Measurements from ENCODE around the gene KNTC1. TPM values are rescaled to one million over a fixed set of nuclear protein-coding genes. Genes with fewer than 3 reads are reported as not detected.

Gene KNTC1
- total RNA-seq, 2 donors from 2014 or later: 10.8 to 28.6 TPM

DNA sequence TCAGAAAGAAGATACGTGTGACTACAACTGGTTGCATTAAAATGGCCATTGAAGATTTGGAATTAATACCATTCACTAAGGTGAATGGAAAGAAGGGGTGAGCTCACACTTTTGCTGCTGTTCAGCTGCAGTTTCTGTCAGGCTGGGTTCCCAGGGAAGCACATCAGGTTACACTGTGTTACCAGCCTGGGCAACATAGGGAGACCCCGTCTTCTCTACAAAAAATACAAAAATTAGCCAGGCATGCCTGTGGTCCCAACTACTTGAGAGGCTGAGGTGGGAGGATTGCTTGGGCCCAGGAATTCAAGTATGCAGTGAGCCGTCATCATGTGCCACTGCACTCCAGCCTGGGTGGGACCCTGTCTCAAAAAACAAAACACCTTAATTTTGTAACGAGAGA is 13.4 kb upstream of the KNTC1 start:
- intact Hi-C loops (cut with DNase I): loop anchor here (10.0 kb wide), 1 partner anchor 249 kb away; the partner anchor contains the start of gene VPS33A
- no peak for DNase-seq (ENCODE audit: low spot score)
- no peak overlapping the region for H3K27ac ChIP-seq
- H3K36me3 ChIP-seq: peaks cover 39 to 43% of the 10 kb centered on the region in 2 donors
- TF ChIP-seq POLR2AphosphoS5 (IDR thresholded peaks at IDR 0.05): no peak
- no peaks in the 10 kb centered on the region for H3K9me3 ChIP-seq
- H3K4me1 ChIP-seq (replicated peaks): no peaks in the 10 kb centered on the region
- no peaks in the 10 kb centered on the region for H3K27me3 ChIP-seq (replicated peaks; ENCODE audit: insufficient read depth)
- no peak overlapping the region for H3K4me3 ChIP-seq
- 91% methylated on average over 4 of the region's 4 CpGs for WGBS

DNA sequence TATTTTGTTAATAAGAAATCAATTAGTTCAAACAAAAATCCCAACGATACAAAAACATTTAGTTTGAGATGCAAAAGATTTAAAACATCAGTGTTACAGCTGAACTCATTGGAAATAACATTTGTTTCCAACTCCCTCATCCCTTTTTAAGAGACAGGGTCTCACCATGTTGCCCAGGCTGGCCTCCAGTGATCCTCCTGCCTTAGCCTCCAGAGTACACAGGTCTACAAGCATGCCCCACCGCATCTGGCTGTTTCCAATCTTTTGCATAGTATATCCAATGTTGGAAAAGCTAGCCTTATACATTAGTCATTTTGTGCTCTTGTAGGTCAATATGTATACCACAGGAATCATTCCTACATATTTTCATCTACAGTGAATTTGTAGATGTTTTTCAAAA is 11.8 kb upstream of the KNTC1 start:
- WGBS: 95% methylated on average over 2 of the region's 2 CpGs
- DNase-seq (ENCODE audit: low spot score): no peak
- TF ChIP-seq POLR2AphosphoS5 (IDR thresholded peaks at IDR 0.05) (no peak), POLR2A (IDR thresholded peaks at IDR 0.05) (no peak)
- TF ChIP-seq, protein P1, sequence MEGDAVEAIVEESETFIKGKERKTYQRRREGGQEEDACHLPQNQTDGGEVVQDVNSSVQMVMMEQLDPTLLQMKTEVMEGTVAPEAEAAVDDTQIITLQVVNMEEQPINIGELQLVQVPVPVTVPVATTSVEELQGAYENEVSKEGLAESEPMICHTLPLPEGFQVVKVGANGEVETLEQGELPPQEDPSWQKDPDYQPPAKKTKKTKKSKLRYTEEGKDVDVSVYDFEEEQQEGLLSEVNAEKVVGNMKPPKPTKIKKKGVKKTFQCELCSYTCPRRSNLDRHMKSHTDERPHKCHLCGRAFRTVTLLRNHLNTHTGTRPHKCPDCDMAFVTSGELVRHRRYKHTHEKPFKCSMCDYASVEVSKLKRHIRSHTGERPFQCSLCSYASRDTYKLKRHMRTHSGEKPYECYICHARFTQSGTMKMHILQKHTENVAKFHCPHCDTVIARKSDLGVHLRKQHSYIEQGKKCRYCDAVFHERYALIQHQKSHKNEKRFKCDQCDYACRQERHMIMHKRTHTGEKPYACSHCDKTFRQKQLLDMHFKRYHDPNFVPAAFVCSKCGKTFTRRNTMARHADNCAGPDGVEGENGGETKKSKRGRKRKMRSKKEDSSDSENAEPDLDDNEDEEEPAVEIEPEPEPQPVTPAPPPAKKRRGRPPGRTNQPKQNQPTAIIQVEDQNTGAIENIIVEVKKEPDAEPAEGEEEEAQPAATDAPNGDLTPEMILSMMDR (IDR thresholded peaks at IDR 0.05): no peak
- intact Hi-C loops (cut with DNase I): loop anchor here (10.0 kb wide), 1 partner anchor 250 kb away; the partner anchor contains the start of gene VPS33A
- peaks cover 39 to 45% of the 10 kb centered on the region in 2 donors for H3K36me3 ChIP-seq
- H3K27ac ChIP-seq: no peak overlapping the region
- no peaks in the 10 kb centered on the region for H3K27me3 ChIP-seq (replicated peaks; ENCODE audit: insufficient read depth)
- no peaks in the 10 kb centered on the region for H3K9me3 ChIP-seq
- H3K4me3 ChIP-seq: no peak overlapping the region
- no peaks in the 10 kb centered on the region for H3K4me1 ChIP-seq (replicated peaks)

DNA sequence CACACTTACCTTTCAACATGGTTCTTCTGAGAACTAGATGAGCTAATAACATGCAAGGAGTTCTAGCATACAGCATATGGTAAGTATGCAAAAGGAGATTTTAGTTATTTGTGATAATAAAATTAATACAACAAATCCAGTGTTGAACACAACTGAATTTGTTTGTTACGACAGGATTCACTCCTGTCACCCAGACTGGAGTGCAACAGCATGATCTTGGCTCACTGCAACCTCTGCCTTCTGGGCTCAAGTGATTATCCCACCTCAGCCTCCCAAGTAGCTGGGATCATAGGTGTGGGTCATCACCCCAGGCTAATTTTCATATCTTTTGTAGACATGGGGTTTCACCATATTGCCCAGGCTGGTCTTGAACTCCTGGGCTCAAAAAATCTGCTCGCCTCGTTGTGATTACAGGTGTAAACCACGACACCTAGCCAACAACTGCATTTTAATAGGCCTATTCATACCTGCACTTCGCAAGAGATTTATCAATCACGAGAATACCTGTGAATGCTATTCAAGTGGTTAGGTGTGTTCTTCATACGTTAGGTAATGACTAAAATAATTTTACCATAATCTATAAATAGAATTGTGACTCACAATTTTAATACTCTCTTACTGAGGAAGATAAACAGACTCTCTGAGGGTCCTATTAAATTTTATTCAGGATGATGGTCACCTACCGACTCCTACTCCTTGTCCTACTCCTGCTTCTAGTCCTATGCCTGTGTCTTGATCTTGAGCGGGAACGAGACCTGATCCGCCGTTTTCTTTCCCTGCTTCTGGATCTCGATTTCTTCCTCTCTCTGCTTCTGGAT is 10.3 kb upstream of the KNTC1 start:
- no peak overlapping the region for H3K27ac ChIP-seq
- no peaks in the 10 kb centered on the region for H3K4me1 ChIP-seq (replicated peaks)
- H3K4me3 ChIP-seq: no peak overlapping the region
- 91% methylated on average over 13 of the region's 13 CpGs for WGBS
- intact Hi-C loops (cut with DNase I): loop anchor here (10.0 kb wide), 1 partner anchor 252 kb away; the partner anchor contains the start of gene VPS33A
- DNase-seq (ENCODE audit: low spot score): no peak
- TF ChIP-seq, protein P1 (IDR thresholded peaks at IDR 0.05): no peak
- no peak for TF ChIP-seq POLR2AphosphoS5 (IDR thresholded peaks at IDR 0.05)
- no peak for TF ChIP-seq POLR2A (IDR thresholded peaks at IDR 0.05)
- H3K36me3 ChIP-seq: peaks cover 35 to 36% of the 10 kb centered on the region in 2 donors
- H3K27me3 ChIP-seq (replicated peaks; ENCODE audit: insufficient read depth): no peaks in the 10 kb centered on the region
- H3K9me3 ChIP-seq: no peaks in the 10 kb centered on the region

DNA sequence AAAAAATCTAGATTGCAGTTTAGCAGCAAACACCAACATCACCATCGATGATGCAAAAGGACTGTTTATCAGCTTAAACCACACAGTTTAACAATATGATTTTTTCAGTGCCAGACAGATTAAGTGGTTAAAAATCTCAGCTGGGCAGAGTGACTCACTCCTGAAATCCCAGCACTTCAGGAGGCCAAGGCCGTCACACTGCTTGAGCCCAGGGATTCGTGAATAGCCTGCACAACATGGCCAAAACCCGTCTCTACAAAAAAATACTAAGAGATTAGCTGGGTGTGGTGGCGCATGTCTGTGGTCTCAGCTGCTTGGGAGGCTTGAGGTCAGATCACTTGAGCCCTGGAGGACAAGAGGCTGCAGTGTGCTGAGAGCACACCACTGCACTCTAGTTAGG is 9.2 kb upstream of the KNTC1 start:
- intact Hi-C loops (cut with DNase I): loop anchor here (10.0 kb wide), 1 partner anchor 253 kb away; the partner anchor contains the start of gene VPS33A
- Histone ChIP-seq H3K4me3 (no peak overlapping the region), H3K36me3 (peaks cover 27 to 33% of the 10 kb centered on the region in 2 donors), H3K27ac (no peak overlapping the region), H3K27me3 (replicated peaks; ENCODE audit: insufficient read depth) (no peaks in the 10 kb centered on the region), H3K4me1 (replicated peaks) (no peaks in the 10 kb centered on the region), H3K9me3 (no peaks in the 10 kb centered on the region)
- no peak for DNase-seq (ENCODE audit: low spot score)
- WGBS: 87% methylated on average over 5 of the region's 5 CpGs
- TF ChIP-seq, protein P1 (IDR thresholded peaks at IDR 0.05): no peak
- no peak for TF ChIP-seq POLR2A (IDR thresholded peaks at IDR 0.05)
- no peak for TF ChIP-seq POLR2AphosphoS5 (IDR thresholded peaks at IDR 0.05)

DNA sequence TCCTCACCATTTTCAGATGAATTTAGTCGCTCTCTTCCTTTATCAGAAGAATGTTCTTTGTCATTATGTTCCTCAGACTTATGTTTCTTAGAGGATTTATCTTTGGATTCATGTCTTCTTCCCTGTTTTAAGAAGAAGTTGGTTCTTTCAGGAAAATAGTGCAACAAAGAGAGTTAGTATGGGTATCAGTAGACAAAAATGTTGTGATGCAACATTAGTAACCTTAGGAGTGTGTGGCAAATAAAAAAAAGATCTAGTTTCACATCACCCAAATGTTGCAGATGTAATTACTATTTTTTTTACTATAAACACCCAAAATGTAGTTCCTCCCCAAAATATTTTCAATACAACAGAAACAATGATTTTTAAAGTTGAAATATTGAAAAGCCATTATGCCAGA is 8.1 kb upstream of the KNTC1 start:
- Histone ChIP-seq H3K27ac (no peak overlapping the region), H3K9me3 (no peaks in the 10 kb centered on the region), H3K27me3 (replicated peaks; ENCODE audit: insufficient read depth) (no peaks in the 10 kb centered on the region), H3K4me3 (no peak overlapping the region), H3K4me1 (replicated peaks) (no peaks in the 10 kb centered on the region), H3K36me3 (peaks cover 27 to 29% of the 10 kb centered on the region in 2 donors)
- TF ChIP-seq, protein P1 (IDR thresholded peaks at IDR 0.05): no peak
- TF ChIP-seq POLR2A (IDR thresholded peaks at IDR 0.05): no peak
- no peak for TF ChIP-seq POLR2AphosphoS5 (IDR thresholded peaks at IDR 0.05)
- WGBS: 100% methylated on average over 1 of the region's 1 CpG
- DNase-seq (ENCODE audit: low spot score): no peak
- intact Hi-C loops (cut with DNase I): loop anchor here (10.0 kb wide), 1 partner anchor 254 kb away; the partner anchor contains the start of gene VPS33A
